ENCODE data around the gene AGRP. TPM values are rescaled to one million over a fixed set of nuclear protein-coding genes. Genes with fewer than 3 reads are reported as not detected.

Gene AGRP
- total and polyA plus RNA-seq, 4 donors = 0.18 to 0.50 TPM; not detected in 2

- DNase-seq (ENCODE audit: low spot score) = no peak
- Histone ChIP-seq H3K9ac (ENCODE audit: low read depth in 1 of 2, low read length in 2 of 2) (no peak overlapping the region), H3K36me3 (ENCODE audit: control insufficient read depth in 4 of 4, insufficient read depth in 3 of 4, low read depth in 1 of 4, low read length in 3 of 4) (peaks cover 0 to 2% (median 0%) of the 10 kb centered on the region in 4 donors), H3K27ac (ENCODE audit: low read depth in 1 of 2, low read length in 2 of 2) (no peak overlapping the region), H3K27me3 (ENCODE audit: control insufficient read depth in 4 of 4, insufficient read depth in 4 of 4, low read length in 3 of 4) (no peaks in the 10 kb centered on the region), H3K4me1 (ENCODE audit: control insufficient read depth in 4 of 4, insufficient read depth in 4 of 4, low read length in 3 of 4) (peaks cover 10 to 61% (median 41%) of the 10 kb centered on the region in 4 donors), H3K4me3 (ENCODE audit: low read depth in 1 of 3, low read length in 3 of 3) (no peak overlapping the region), H3K9me3 (ENCODE audit: control insufficient read depth in 4 of 4, low read length in 3 of 4) (no peaks in the 10 kb centered on the region)
- TF ChIP-seq SP1 (IDR thresholded peaks at IDR 0.05) = peak; percentile 37
- no peak for TF ChIP-seq GABPA (IDR thresholded peaks at IDR 0.05 in 1 of 2, conservative IDR thresholded peaks at IDR 0.05 in 1 of 2)
- peak; percentile 29 to 73 for TF ChIP-seq HNF4A (conservative IDR thresholded peaks at IDR 0.05)
- TF ChIP-seq MAX (IDR thresholded peaks at IDR 0.05) = no peak
- TF ChIP-seq RAD21 (IDR thresholded peaks at IDR 0.05) = no peak
- peak in 1 of 2 donors; percentile 9 for TF ChIP-seq RXRA (IDR thresholded peaks at IDR 0.05)
- TF ChIP-seq FOXA2 (IDR thresholded peaks at IDR 0.05) = peak; percentile 34
- no peak for TF ChIP-seq FOXA1 (IDR thresholded peaks at IDR 0.05)
- TF ChIP-seq CTCF (IDR thresholded peaks at IDR 0.05; ENCODE audit: low read depth, low read length, missing input control) = no peak
- TF ChIP-seq NR2F2 (IDR thresholded peaks at IDR 0.05) = no peak
- 84% methylated on average over 8 of the region's 8 CpGs for WGBS
Observed at GRCh38 chr16:67477960-67478554, 5.3 kb downstream of the AGRP start.

DNA sequence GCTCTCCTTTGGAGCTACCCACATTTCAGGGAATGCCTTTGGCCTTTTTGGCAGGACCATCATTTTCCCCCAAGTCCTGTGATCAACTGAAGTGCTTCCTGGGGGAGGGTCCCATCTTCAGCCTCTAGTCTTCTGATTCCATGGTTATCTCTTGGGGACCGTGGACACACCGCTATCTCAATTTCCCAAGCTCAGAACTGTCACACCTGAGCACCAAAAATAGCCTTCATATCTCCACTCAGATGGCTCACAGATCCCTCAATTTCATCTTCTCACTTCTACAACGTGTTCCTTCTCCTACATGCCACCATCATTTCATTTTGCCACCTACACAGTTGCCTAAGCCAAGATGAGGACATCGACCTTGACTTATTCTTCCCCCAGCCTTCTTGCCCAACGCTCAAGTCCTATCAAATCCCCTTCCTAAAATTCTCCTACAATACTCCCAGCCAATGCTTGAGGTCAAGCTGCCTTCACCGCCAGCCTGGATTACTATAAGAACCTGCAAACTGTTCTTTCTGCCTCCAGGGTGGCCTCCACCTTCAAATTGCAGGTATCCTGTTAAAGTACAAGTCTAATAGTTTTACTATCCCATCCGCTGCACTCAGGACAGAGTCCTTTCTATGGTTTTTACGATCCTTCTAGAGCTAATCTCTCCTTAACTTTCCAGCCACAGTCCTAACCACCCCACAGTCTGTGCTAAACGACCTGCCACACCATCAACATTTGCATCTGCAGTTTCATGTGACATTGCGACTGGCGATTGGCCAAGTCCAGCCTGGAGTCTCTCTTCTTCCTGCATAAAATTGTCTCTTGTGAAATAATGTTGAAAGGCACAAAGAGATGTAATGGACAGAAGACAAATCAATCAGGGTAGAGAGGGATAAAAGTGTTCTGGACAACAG is 8.5 kb downstream of the AGRP start:
- no peak for DNase-seq (ENCODE audit: low spot score)
- 89% methylated on average over 11 of the region's 11 CpGs for WGBS
- no peak overlapping the region for H3K27ac ChIP-seq (ENCODE audit: low read depth in 1 of 2, low read length in 2 of 2)

More for the DNA sequence above, 8.5 kb downstream of the AGRP start:
- H3K9me3 ChIP-seq (ENCODE audit: control insufficient read depth in 4 of 4, low read length in 3 of 4) = no peaks in the 10 kb centered on the region
- no peaks in the 10 kb centered on the region for H3K27me3 ChIP-seq (ENCODE audit: control insufficient read depth in 4 of 4, insufficient read depth in 4 of 4, low read length in 3 of 4)
- TF ChIP-seq HNF4A (conservative IDR thresholded peaks at IDR 0.05) (no peak), CTCF (IDR thresholded peaks at IDR 0.05; ENCODE audit: low read depth, low read length, missing input control) (no peak), HNF4G (IDR thresholded peaks at IDR 0.05) (no peak), YY1 (IDR thresholded peaks at IDR 0.05) (no peak), FOXA2 (IDR thresholded peaks at IDR 0.05) (no peak), FOXA1 (IDR thresholded peaks at IDR 0.05) (no peak), JUND (IDR thresholded peaks at IDR 0.05) (no peak), TAF1 (conservative IDR thresholded peaks at IDR 0.05) (no peak), RXRA (IDR thresholded peaks at IDR 0.05) (no peak), MAX (IDR thresholded peaks at IDR 0.05) (no peak), NR2F2 (IDR thresholded peaks at IDR 0.05) (no peak), ZBTB33 (IDR thresholded peaks at IDR 0.05) (no peak), ATF3 (IDR thresholded peaks at IDR 0.05) (no peak), SP1 (IDR thresholded peaks at IDR 0.05) (no peak), RAD21 (IDR thresholded peaks at IDR 0.05) (no peak), GABPA (IDR thresholded peaks at IDR 0.05 in 1 of 2, conservative IDR thresholded peaks at IDR 0.05 in 1 of 2) (no peak), EGR1 (IDR thresholded peaks at IDR 0.05; ENCODE audit: low read depth in 2 of 2) (no peak)
- TF ChIP-seq, protein P1, sequence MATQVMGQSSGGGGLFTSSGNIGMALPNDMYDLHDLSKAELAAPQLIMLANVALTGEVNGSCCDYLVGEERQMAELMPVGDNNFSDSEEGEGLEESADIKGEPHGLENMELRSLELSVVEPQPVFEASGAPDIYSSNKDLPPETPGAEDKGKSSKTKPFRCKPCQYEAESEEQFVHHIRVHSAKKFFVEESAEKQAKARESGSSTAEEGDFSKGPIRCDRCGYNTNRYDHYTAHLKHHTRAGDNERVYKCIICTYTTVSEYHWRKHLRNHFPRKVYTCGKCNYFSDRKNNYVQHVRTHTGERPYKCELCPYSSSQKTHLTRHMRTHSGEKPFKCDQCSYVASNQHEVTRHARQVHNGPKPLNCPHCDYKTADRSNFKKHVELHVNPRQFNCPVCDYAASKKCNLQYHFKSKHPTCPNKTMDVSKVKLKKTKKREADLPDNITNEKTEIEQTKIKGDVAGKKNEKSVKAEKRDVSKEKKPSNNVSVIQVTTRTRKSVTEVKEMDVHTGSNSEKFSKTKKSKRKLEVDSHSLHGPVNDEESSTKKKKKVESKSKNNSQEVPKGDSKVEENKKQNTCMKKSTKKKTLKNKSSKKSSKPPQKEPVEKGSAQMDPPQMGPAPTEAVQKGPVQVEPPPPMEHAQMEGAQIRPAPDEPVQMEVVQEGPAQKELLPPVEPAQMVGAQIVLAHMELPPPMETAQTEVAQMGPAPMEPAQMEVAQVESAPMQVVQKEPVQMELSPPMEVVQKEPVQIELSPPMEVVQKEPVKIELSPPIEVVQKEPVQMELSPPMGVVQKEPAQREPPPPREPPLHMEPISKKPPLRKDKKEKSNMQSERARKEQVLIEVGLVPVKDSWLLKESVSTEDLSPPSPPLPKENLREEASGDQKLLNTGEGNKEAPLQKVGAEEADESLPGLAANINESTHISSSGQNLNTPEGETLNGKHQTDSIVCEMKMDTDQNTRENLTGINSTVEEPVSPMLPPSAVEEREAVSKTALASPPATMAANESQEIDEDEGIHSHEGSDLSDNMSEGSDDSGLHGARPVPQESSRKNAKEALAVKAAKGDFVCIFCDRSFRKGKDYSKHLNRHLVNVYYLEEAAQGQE (IDR thresholded peaks at IDR 0.05) = no peak
- peaks cover 16 to 55% (median 40%) of the 10 kb centered on the region in 4 donors for H3K4me1 ChIP-seq (ENCODE audit: control insufficient read depth in 4 of 4, insufficient read depth in 4 of 4, low read length in 3 of 4)
- no peak overlapping the region for H3K9ac ChIP-seq (ENCODE audit: low read depth in 1 of 2, low read length in 2 of 2)
- peaks cover 0 to 4% (median 0%) of the 10 kb centered on the region in 4 donors for H3K36me3 ChIP-seq (ENCODE audit: control insufficient read depth in 4 of 4, insufficient read depth in 3 of 4, low read depth in 1 of 4, low read length in 3 of 4)
- no peak overlapping the region for H3K4me3 ChIP-seq (ENCODE audit: low read depth in 1 of 3, low read length in 3 of 3)
